Fibroblast of lung (primary cell): ENCODE data around the gene ROR2.

ENCODE experiments used
- CTCF ChIP-seq, 2 donors: IDR thresholded peaks in 1 of 2; conservative IDR thresholded peaks in 1 of 2; 1 replicate in 1 of 2; 2 replicates in 1 of 2; pipeline ENCODE4 v1.5.1; 2011 to 2012; ENCODE audit warnings: low read length in 2 of 2, control low read depth in 1 of 2, inconsistent platforms in 1 of 2, low read depth in 1 of 2, mild to moderate bottlenecking in 1 of 2
- EZH2 ChIP-seq: IDR thresholded peaks from 2 replicates; pipeline ENCODE4 v1.5.1; 2012; ENCODE audit warnings: low read length, control low read depth, mild to moderate bottlenecking; ENCODE audit errors: missing control alignments

GRCh38 chr9:91771027-91771426 lies 179.0 kb downstream of the ROR2 start:
- TF ChIP-seq CTCF (conservative IDR thresholded peaks at IDR 0.05 in 1 of 2, IDR thresholded peaks at IDR 0.05 in 1 of 2; ENCODE audit: low read depth in 1 of 2, low read length in 2 of 2): peak; percentile 52 to 66
- TF ChIP-seq EZH2: no peak
